Ishikawa (cell line): ENCODE results near the gene FOXL2.

Experiments
- CREB1 ChIP-seq: IDR thresholded peaks from 2 replicates; pipeline ENCODE4 v1.6.1; 2012; ENCODE audit warnings: low read depth
- EP300 ChIP-seq: IDR thresholded peaks from 2 replicates; pipeline ENCODE4 v1.6.1; 2012; ENCODE audit warnings: borderline replicate concordance
- RAD21 ChIP-seq: IDR thresholded peaks from 2 replicates; pipeline ENCODE4 v1.6.1; 2012; ENCODE audit warnings: low read depth
- REST ChIP-seq: IDR thresholded peaks from 2 replicates; pipeline ENCODE4 v1.6.1; 2012; ENCODE audit warnings: low read depth, mild to moderate bottlenecking
- TAF1 ChIP-seq: IDR thresholded peaks from 2 replicates; pipeline ENCODE4 v1.6.1; 2012; ENCODE audit warnings: low read depth, mild to moderate bottlenecking
- TCF12 ChIP-seq: IDR thresholded peaks from 2 replicates; pipeline ENCODE4 v1.6.1; 2012; ENCODE audit warnings: low read depth
- TEAD4 ChIP-seq: IDR thresholded peaks from 2 replicates; pipeline ENCODE4 v1.6.1; 2012
- YY1 ChIP-seq: IDR thresholded peaks from 2 replicates; pipeline ENCODE4 v1.6.1; 2012; ENCODE audit warnings: low read depth
- ZBTB7A ChIP-seq: IDR thresholded peaks from 2 replicates; pipeline ENCODE4 v1.6.1; 2012; ENCODE audit warnings: low read depth

GRCh38 chr3:138935505-138935862 lies 11.5 kb downstream of the FOXL2 start:
- TF ChIP-seq YY1 (no peak), RAD21 (no peak), CREB1 (no peak), REST (no peak), TEAD4 (no peak), TAF1 (no peak), TCF12 (no peak), ZBTB7A (no peak), EP300 (no peak)
